NCI-H2081 treated with DMSO at 0.1 percent for 48 hours (cell line): ENCODE data around the gene OR51G2.
"Not testable (repeated sequence)": the region's sequence is repeated elsewhere in the genome, so short reads cannot be mapped to it uniquely, and the experiment has no call there.

ENCODE experiments used
- DNase-seq: peaks from one replicate; lab custom pipeline; 2025; lab: John Stamatoyannopoulos, UW

Gene OR51G2

GRCh38 chr11:4919250-4919649 lies at the start of gene OR51G2:
Gene OR51G2 (minus strand): TSS chr11:4919350. CDS start chr11:4915663, 3,687 bp downstream.
- no peak for DNase-seq

- DNase-seq = no peak
Measured at GRCh38 chr11:4962816-4963215, 43.7 kb upstream of the OR51G2 start.

- no peak for DNase-seq
Measured at GRCh38 chr11:4960877-4961276, 41.7 kb upstream of the OR51G2 start.

GRCh38 chr11:4957396-4957795 lies 38.2 kb upstream of the OR51G2 start:
- DNase-seq = no peak

- not testable (repeated sequence) for DNase-seq
Measured at GRCh38 chr11:4955613-4956012, 36.5 kb upstream of the OR51G2 start, which contains the start of gene OR51A2. Gene OR51A2 (minus strand): TSS chr11:4955713. CDS start chr11:4955713, 0 bp downstream.

GRCh38 chr11:4947505-4947904 lies 28.4 kb upstream of the OR51G2 start, which contains the start of gene OR51A4:
Gene OR51A4 (minus strand): TSS chr11:4947605. CDS start chr11:4947100, 505 bp downstream.
- no peak for DNase-seq

GRCh38 chr11:4936745-4937144 lies 17.6 kb upstream of the OR51G2 start:
- no peak for DNase-seq

GRCh38 chr11:4932751-4933150 lies 13.6 kb upstream of the OR51G2 start:
- DNase-seq = no peak

GRCh38 chr11:4926608-4927007 lies 7.5 kb upstream of the OR51G2 start:
- no peak for DNase-seq

GRCh38 chr11:4924239-4924638 lies 5.1 kb upstream of the OR51G2 start, which contains the start of gene OR51G1:
Gene OR51G1 (minus strand): TSS chr11:4924339. CDS start chr11:4924339, 0 bp downstream.
- no peak for DNase-seq

GRCh38 chr11:4922304-4922703 lies 3.2 kb upstream of the OR51G2 start:
- no peak for DNase-seq

- no peak for DNase-seq
Measured at GRCh38 chr11:4921796-4922195, 2.6 kb upstream of the OR51G2 start.

GRCh38 chr11:4916581-4916980 lies 2.6 kb downstream of the OR51G2 start:
- DNase-seq = no peak

GRCh38 chr11:4903484-4903883 lies 15.7 kb downstream of the OR51G2 start, which contains the start of gene OR51A7:
Gene OR51A7 (plus strand): TSS chr11:4903783. CDS start chr11:4907370, 3,587 bp downstream.
- DNase-seq = no peak

- DNase-seq = no peak
Measured at GRCh38 chr11:4891996-4892640, 27.0 kb downstream of the OR51G2 start.

GRCh38 chr11:4890279-4890678 lies 28.9 kb downstream of the OR51G2 start:
- no peak for DNase-seq

- no peak for DNase-seq
Measured at GRCh38 chr11:4887591-4887990, 31.6 kb downstream of the OR51G2 start.

GRCh38 chr11:4886186-4886585 lies 33.0 kb downstream of the OR51G2 start:
- no peak for DNase-seq

GRCh38 chr11:4884361-4884760 lies 34.8 kb downstream of the OR51G2 start:
- no peak for DNase-seq

GRCh38 chr11:4882543-4882942 lies 36.6 kb downstream of the OR51G2 start:
- peak; percentile 2 for DNase-seq

- no peak for DNase-seq
Measured at GRCh38 chr11:4881860-4882500, 37.2 kb downstream of the OR51G2 start, which contains the start of gene OR51T1. Gene OR51T1 (plus strand): TSS chr11:4881900. CDS start chr11:4881900, 0 bp downstream.

- DNase-seq = no peak
Measured at GRCh38 chr11:4881188-4881587, 38.0 kb downstream of the OR51G2 start.

- DNase-seq = no peak
Measured at GRCh38 chr11:4865855-4866254, 53.3 kb downstream of the OR51G2 start.
